Mononuclear cell (primary cell): ENCODE results near the gene EGFLAM. TPM values are rescaled to one million over a fixed set of nuclear protein-coding genes. Genes with fewer than 3 reads are reported as not detected.

ENCODE experiments used
- H3K27me3 ChIP-seq: 2 replicates; pipeline ENCODE4 v1.6.0; 2011; ENCODE audit warnings: low read length, control low read depth; ENCODE audit not compliant: insufficient read depth
- H3K4me1 ChIP-seq: 2 replicates; pipeline ENCODE4 v1.5.1; 2011; ENCODE audit warnings: mild to moderate bottlenecking, low read length, control low read depth; ENCODE audit not compliant: insufficient read depth
- H3K4me3 ChIP-seq: 2 replicates; pipeline ENCODE4 v1.5.1; 2011; ENCODE audit warnings: mild to moderate bottlenecking, low read length, moderate library complexity
- H3K9me3 ChIP-seq: 2 replicates; pipeline ENCODE4 v1.5.1; 2011; ENCODE audit warnings: low read depth, mild to moderate bottlenecking, control low read depth, low read length
- total RNA-seq: library from RNA; depleted of rRNA; stranded (reverse); fragments of >200 nt; gene quantifications from one replicate; pipeline ENCODE4 v1.2.3, GENCODE V29; 2012

The EGFLAM gene
- total RNA-seq, 1 donor = not detected

GRCh38 chr5:38253759-38254158 is 4.6 kb upstream of the EGFLAM start:
- Histone ChIP-seq H3K27me3 (peaks cover 46% of the 10 kb centered on the region), H3K4me1 (no peaks in the 10 kb centered on the region), H3K9me3 (peaks cover 8% of the 10 kb centered on the region), H3K4me3 (no peak overlapping the region)

GRCh38 chr5:38257308-38258041 is 884 bp upstream of the EGFLAM start:
- Histone ChIP-seq H3K4me1 (no peaks in the 10 kb centered on the region), H3K9me3 (peaks cover 8% of the 10 kb centered on the region), H3K4me3 (no peak overlapping the region), H3K27me3 (peaks cover 79% of the 10 kb centered on the region)

- Histone ChIP-seq H3K27me3 (peaks cover 79% of the 10 kb centered on the region), H3K4me3 (no peak overlapping the region), H3K9me3 (peaks cover 8% of the 10 kb centered on the region), H3K4me1 (no peaks in the 10 kb centered on the region)
Observed at GRCh38 chr5:38258042-38258318, 379 bp upstream of the EGFLAM start.

GRCh38 chr5:38259062-38259808 is 876 bp downstream of the EGFLAM start:
- H3K4me3 ChIP-seq = no peak overlapping the region
- peaks cover 75% of the 10 kb centered on the region for H3K27me3 ChIP-seq
- no peaks in the 10 kb centered on the region for H3K4me1 ChIP-seq
- H3K9me3 ChIP-seq = no peaks in the 10 kb centered on the region

- Histone ChIP-seq H3K9me3 (no peaks in the 10 kb centered on the region), H3K27me3 (peaks cover 73% of the 10 kb centered on the region), H3K4me1 (no peaks in the 10 kb centered on the region), H3K4me3 (no peak overlapping the region)
Observed at GRCh38 chr5:38259809-38260160, 1.4 kb downstream of the EGFLAM start.

- peaks cover 37% of the 10 kb centered on the region for H3K27me3 ChIP-seq
- H3K4me3 ChIP-seq = no peak overlapping the region
- no peaks in the 10 kb centered on the region for H3K9me3 ChIP-seq
- no peaks in the 10 kb centered on the region for H3K4me1 ChIP-seq
Observed at GRCh38 chr5:38263983-38264382, 5.6 kb downstream of the EGFLAM start.

GRCh38 chr5:38265546-38266179 is 7.3 kb downstream of the EGFLAM start:
- Histone ChIP-seq H3K4me1 (no peaks in the 10 kb centered on the region), H3K27me3 (peaks cover 20% of the 10 kb centered on the region), H3K4me3 (no peak overlapping the region), H3K9me3 (no peaks in the 10 kb centered on the region)

- Histone ChIP-seq H3K4me3 (no peak overlapping the region), H3K4me1 (no peaks in the 10 kb centered on the region), H3K27me3 (peaks cover 7% of the 10 kb centered on the region), H3K9me3 (no peaks in the 10 kb centered on the region)
Observed at GRCh38 chr5:38267372-38267771, 9.0 kb downstream of the EGFLAM start.

GRCh38 chr5:38273626-38274025 is 15.3 kb downstream of the EGFLAM start:
- Histone ChIP-seq H3K9me3 (peaks cover 19% of the 10 kb centered on the region), H3K27me3 (no peaks in the 10 kb centered on the region), H3K4me1 (no peaks in the 10 kb centered on the region), H3K4me3 (no peak overlapping the region)

GRCh38 chr5:38274370-38274769 is 16.0 kb downstream of the EGFLAM start:
- no peaks in the 10 kb centered on the region for H3K27me3 ChIP-seq

GRCh38 chr5:38284384-38284783 is 26.0 kb downstream of the EGFLAM start:
- Histone ChIP-seq H3K4me1 (no peaks in the 10 kb centered on the region), H3K9me3 (no peaks in the 10 kb centered on the region), H3K27me3 (no peaks in the 10 kb centered on the region), H3K4me3 (no peak overlapping the region)

More at GRCh38 chr5:38274370-38274769, 16.0 kb downstream of the EGFLAM start:
- peaks cover 19% of the 10 kb centered on the region for H3K9me3 ChIP-seq
- no peak overlapping the region for H3K4me3 ChIP-seq
- no peaks in the 10 kb centered on the region for H3K4me1 ChIP-seq

- Histone ChIP-seq H3K4me3 (no peak overlapping the region), H3K27me3 (no peaks in the 10 kb centered on the region), H3K4me1 (no peaks in the 10 kb centered on the region), H3K9me3 (no peaks in the 10 kb centered on the region)
Observed at GRCh38 chr5:38285226-38285625, 26.9 kb downstream of the EGFLAM start.

- Histone ChIP-seq H3K4me3 (no peak overlapping the region), H3K4me1 (no peaks in the 10 kb centered on the region)
Observed at GRCh38 chr5:38286002-38286401, 27.6 kb downstream of the EGFLAM start.

GRCh38 chr5:38287124-38287523 is 28.8 kb downstream of the EGFLAM start:
- no peaks in the 10 kb centered on the region for H3K9me3 ChIP-seq
- no peak overlapping the region for H3K4me3 ChIP-seq
- H3K4me1 ChIP-seq = no peaks in the 10 kb centered on the region
- no peaks in the 10 kb centered on the region for H3K27me3 ChIP-seq

More at GRCh38 chr5:38286002-38286401, 27.6 kb downstream of the EGFLAM start:
- Histone ChIP-seq H3K27me3 (no peaks in the 10 kb centered on the region), H3K9me3 (no peaks in the 10 kb centered on the region)

GRCh38 chr5:38289457-38289856 is 31.1 kb downstream of the EGFLAM start:
- no peaks in the 10 kb centered on the region for H3K27me3 ChIP-seq
- no peaks in the 10 kb centered on the region for H3K4me1 ChIP-seq
- H3K4me3 ChIP-seq = no peak overlapping the region
- no peaks in the 10 kb centered on the region for H3K9me3 ChIP-seq
